ENCODE results near the gene TSHZ1.

DNA sequence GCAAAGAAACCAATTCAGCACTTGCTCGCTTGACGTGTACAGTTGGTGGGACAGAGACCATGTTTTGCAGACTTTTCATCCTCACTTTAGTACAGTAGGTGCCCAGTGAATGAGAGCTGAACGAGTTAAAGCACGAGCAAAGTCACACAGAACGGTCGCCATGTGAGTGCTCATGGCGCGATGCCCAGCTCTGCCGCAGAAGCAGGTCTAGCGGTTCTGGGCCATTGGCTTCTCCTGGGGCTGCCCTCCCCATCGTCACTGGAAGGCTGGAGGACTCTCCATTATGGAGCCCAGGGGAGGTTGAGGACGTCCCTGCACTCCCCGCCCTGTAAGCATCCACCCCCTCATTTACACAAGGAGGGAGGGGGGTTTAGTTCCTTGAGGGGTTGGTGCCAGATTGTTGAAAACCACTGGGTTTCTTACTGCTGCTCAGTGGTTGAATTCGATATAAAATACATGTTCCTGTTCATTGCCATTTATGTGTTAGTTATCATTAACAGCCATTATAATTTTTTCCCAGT lies 26.6 kb upstream of the TSHZ1 start:
- TF ChIP-seq, protein P1, sequence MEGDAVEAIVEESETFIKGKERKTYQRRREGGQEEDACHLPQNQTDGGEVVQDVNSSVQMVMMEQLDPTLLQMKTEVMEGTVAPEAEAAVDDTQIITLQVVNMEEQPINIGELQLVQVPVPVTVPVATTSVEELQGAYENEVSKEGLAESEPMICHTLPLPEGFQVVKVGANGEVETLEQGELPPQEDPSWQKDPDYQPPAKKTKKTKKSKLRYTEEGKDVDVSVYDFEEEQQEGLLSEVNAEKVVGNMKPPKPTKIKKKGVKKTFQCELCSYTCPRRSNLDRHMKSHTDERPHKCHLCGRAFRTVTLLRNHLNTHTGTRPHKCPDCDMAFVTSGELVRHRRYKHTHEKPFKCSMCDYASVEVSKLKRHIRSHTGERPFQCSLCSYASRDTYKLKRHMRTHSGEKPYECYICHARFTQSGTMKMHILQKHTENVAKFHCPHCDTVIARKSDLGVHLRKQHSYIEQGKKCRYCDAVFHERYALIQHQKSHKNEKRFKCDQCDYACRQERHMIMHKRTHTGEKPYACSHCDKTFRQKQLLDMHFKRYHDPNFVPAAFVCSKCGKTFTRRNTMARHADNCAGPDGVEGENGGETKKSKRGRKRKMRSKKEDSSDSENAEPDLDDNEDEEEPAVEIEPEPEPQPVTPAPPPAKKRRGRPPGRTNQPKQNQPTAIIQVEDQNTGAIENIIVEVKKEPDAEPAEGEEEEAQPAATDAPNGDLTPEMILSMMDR (IDR thresholded peaks at IDR 0.05): no peak
- TF ChIP-seq POLR2A (IDR thresholded peaks at IDR 0.05) (no peak), EP300 (IDR thresholded peaks at IDR 0.05) (no peak)
